SK-N-SH treated with all-trans-retinoic acid at 6 μM for 48 hours (cell line): ENCODE results near the gene TSHZ3.

Experiments used
- ATAC-seq: fragments of 200-7000 bp; cut with Tn5 transposase; 3 replicates; pipeline ENCODE4 v1.9.1; 2020; ENCODE audit warnings: mild to moderate bottlenecking, moderate library complexity
- ARNTL ChIP-seq: fragments of 450-650 bp; formaldehyde crosslinking; IDR thresholded peaks from 2 replicates; pipeline ENCODE4 v1.5.0; 2020; ENCODE audit warnings: low read depth, mild to moderate bottlenecking, moderate library complexity, borderline replicate concordance
- BACH2 ChIP-seq: fragments of 250-450 bp; sonication (Bioruptor Pico); IDR thresholded peaks from 2 replicates; pipeline ENCODE4 v1.9.0; 2021; ENCODE audit warnings: mild to moderate bottlenecking, borderline replicate concordance
- CSDC2 ChIP-seq: fragments of 250-450 bp; sonication (Bioruptor Pico); IDR thresholded peaks from 2 replicates; pipeline ENCODE4 v1.5.0; 2020; ENCODE audit warnings: mild to moderate bottlenecking, moderate library complexity
- ESRRG ChIP-seq: fragments of 250-450 bp; sonication (Bioruptor Pico); IDR thresholded peaks from 2 replicates; pipeline ENCODE4 v1.6.1; 2021; ENCODE audit warnings: mild to moderate bottlenecking
- GLIS3 ChIP-seq: fragments of 250-450 bp; sonication (Bioruptor Pico); IDR thresholded peaks from 2 replicates; pipeline ENCODE4 v1.5.0; 2020; ENCODE audit warnings: mild to moderate bottlenecking, moderate library complexity
- ISL1 ChIP-seq: fragments of 250-450 bp; sonication (Bioruptor Pico); IDR thresholded peaks from 2 replicates; pipeline ENCODE4 v2.1.2; 2022; ENCODE audit warnings: mild to moderate bottlenecking, moderate library complexity
- OSR1 ChIP-seq: fragments of 250-450 bp; sonication (Bioruptor Pico); IDR thresholded peaks from 2 replicates; pipeline ENCODE4 v1.8.0; 2022; ENCODE audit warnings: moderate library complexity, mild to moderate bottlenecking, inconsistent platforms
- PPARA ChIP-seq: fragments of 250-450 bp; sonication (Bioruptor Pico); IDR thresholded peaks from 2 replicates; pipeline ENCODE4 v1.5.0; 2020; ENCODE audit warnings: mild to moderate bottlenecking, borderline replicate concordance
- RARB ChIP-seq: fragments of 250-450 bp; sonication (Bioruptor Pico); IDR thresholded peaks from 2 replicates; pipeline ENCODE4 v1.8.0; 2021; ENCODE audit warnings: mild to moderate bottlenecking, moderate library complexity
- SNAI2 ChIP-seq: fragments of 250-450 bp; sonication (Bioruptor Pico); IDR thresholded peaks from 2 replicates; pipeline ENCODE4 v1.5.0; 2020; ENCODE audit warnings: mild to moderate bottlenecking, moderate library complexity
- TCF4 ChIP-seq: fragments of 250-450 bp; sonication (Bioruptor Pico); IDR thresholded peaks from 2 replicates; pipeline ENCODE4 v1.8.0; 2021; ENCODE audit warnings: mild to moderate bottlenecking, moderate library complexity, borderline replicate concordance
- TOX ChIP-seq: fragments of 250-450 bp; sonication (Bioruptor Pico); IDR thresholded peaks from 2 replicates; pipeline ENCODE4 v1.8.0; 2021; ENCODE audit warnings: mild to moderate bottlenecking, moderate library complexity, borderline replicate concordance
- ZC3H10 ChIP-seq: fragments of 250-450 bp; sonication (Bioruptor Pico); IDR thresholded peaks from 2 replicates; pipeline ENCODE4 v1.5.1; 2021; ENCODE audit warnings: mild to moderate bottlenecking, moderate library complexity
- ZFP30 ChIP-seq: fragments of 450-650 bp; formaldehyde crosslinking; IDR thresholded peaks from 2 replicates; pipeline ENCODE4 v1.5.0; 2022; ENCODE audit warnings: mild to moderate bottlenecking, moderate library complexity
- ZNF565 ChIP-seq: fragments of 450-650 bp; formaldehyde crosslinking; conservative IDR thresholded peaks from 2 replicates; pipeline ENCODE4 v1.5.0; 2020; ENCODE audit warnings: low read depth, mild to moderate bottlenecking, moderate library complexity
- ZNF70 ChIP-seq: fragments of 450-650 bp; formaldehyde crosslinking; IDR thresholded peaks from 2 replicates; pipeline ENCODE4 v1.5.0; 2020; ENCODE audit warnings: mild to moderate bottlenecking, moderate library complexity
- ZNF8 ChIP-seq: fragments of 450-650 bp; formaldehyde crosslinking; IDR thresholded peaks from 2 replicates; pipeline ENCODE4 v1.5.0; 2020; ENCODE audit warnings: mild to moderate bottlenecking, moderate library complexity
- TF ChIP-seq, protein P1 (sequence below): fragments of 250-450 bp; sonication (Bioruptor Pico); IDR thresholded peaks from 2 replicates; pipeline ENCODE4 v1.5.0; 2020; ENCODE audit warnings: mild to moderate bottlenecking, moderate library complexity
- TF ChIP-seq, protein P2 (sequence below): fragments of 250-450 bp; sonication (Bioruptor Pico); IDR thresholded peaks from 2 replicates; pipeline ENCODE4 v1.8.0; 2021; ENCODE audit warnings: low read depth, mild to moderate bottlenecking, moderate library complexity, borderline replicate concordance
- TF ChIP-seq, protein P3 (sequence below): fragments of 250-450 bp; sonication (Bioruptor Pico); IDR thresholded peaks from 2 replicates; pipeline ENCODE4 v1.5.1; 2021; ENCODE audit warnings: mild to moderate bottlenecking, moderate library complexity
- TF ChIP-seq, protein P4 (sequence below): fragments of 250-450 bp; sonication (Bioruptor Pico); IDR thresholded peaks from 2 replicates; pipeline ENCODE4 v1.8.0; 2020; ENCODE audit warnings: mild to moderate bottlenecking, moderate library complexity, borderline replicate concordance
- TF ChIP-seq, protein P5 (sequence below): fragments of 250-450 bp; sonication (Bioruptor Pico); IDR thresholded peaks from 2 replicates; pipeline ENCODE4 v1.5.1; 2020; ENCODE audit warnings: low read depth, mild to moderate bottlenecking, moderate library complexity

Gene TSHZ3

DNA sequence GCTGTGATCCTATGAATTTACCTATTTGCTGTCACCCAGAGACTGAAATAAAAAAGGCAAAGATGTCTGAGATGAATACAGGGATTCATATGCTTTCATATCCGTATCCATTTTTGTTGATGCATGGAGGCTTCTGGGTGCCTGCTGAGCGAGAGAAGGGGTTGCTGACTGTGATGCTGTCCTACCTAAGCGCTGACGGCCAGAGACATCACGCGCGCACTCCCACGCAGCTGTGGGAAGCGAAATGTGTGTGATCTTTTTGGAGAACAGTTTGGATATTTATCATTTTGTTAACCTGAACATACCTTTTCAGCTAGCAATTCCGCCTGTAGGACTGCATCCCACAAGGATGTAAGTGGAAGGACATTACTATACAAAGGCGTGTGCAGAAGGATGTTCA is 23.9 kb downstream of the TSHZ3 start:
- no peak for ATAC-seq
- TF ChIP-seq, protein P1, sequence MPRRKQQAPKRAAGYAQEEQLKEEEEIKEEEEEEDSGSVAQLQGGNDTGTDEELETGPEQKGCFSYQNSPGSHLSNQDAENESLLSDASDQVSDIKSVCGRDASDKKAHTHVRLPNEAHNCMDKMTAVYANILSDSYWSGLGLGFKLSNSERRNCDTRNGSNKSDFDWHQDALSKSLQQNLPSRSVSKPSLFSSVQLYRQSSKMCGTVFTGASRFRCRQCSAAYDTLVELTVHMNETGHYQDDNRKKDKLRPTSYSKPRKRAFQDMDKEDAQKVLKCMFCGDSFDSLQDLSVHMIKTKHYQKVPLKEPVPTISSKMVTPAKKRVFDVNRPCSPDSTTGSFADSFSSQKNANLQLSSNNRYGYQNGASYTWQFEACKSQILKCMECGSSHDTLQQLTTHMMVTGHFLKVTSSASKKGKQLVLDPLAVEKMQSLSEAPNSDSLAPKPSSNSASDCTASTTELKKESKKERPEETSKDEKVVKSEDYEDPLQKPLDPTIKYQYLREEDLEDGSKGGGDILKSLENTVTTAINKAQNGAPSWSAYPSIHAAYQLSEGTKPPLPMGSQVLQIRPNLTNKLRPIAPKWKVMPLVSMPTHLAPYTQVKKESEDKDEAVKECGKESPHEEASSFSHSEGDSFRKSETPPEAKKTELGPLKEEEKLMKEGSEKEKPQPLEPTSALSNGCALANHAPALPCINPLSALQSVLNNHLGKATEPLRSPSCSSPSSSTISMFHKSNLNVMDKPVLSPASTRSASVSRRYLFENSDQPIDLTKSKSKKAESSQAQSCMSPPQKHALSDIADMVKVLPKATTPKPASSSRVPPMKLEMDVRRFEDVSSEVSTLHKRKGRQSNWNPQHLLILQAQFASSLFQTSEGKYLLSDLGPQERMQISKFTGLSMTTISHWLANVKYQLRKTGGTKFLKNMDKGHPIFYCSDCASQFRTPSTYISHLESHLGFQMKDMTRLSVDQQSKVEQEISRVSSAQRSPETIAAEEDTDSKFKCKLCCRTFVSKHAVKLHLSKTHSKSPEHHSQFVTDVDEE (CRISPR knock-in tag), result no peak
- TF ChIP-seq CSDC2, result no peak
- TF ChIP-seq TCF4, result no peak
- TF ChIP-seq, protein P2, sequence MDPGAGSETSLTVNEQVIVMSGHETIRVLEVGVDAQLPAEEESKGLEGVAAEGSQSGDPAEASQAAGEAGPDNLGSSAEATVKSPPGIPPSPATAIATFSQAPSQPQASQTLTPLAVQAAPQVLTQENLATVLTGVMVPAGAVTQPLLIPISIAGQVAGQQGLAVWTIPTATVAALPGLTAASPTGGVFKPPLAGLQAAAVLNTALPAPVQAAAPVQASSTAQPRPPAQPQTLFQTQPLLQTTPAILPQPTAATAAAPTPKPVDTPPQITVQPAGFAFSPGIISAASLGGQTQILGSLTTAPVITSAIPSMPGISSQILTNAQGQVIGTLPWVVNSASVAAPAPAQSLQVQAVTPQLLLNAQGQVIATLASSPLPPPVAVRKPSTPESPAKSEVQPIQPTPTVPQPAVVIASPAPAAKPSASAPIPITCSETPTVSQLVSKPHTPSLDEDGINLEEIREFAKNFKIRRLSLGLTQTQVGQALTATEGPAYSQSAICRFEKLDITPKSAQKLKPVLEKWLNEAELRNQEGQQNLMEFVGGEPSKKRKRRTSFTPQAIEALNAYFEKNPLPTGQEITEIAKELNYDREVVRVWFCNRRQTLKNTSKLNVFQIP (CRISPR knock-in tag), result no peak
- TF ChIP-seq, protein P3, sequence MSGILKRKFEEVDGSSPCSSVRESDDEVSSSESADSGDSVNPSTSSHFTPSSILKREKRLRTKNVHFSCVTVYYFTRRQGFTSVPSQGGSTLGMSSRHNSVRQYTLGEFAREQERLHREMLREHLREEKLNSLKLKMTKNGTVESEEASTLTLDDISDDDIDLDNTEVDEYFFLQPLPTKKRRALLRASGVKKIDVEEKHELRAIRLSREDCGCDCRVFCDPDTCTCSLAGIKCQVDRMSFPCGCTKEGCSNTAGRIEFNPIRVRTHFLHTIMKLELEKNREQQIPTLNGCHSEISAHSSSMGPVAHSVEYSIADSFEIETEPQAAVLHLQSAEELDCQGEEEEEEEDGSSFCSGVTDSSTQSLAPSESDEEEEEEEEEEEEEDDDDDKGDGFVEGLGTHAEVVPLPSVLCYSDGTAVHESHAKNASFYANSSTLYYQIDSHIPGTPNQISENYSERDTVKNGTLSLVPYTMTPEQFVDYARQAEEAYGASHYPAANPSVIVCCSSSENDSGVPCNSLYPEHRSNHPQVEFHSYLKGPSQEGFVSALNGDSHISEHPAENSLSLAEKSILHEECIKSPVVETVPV (CRISPR knock-in tag), result no peak
- no peak for TF ChIP-seq ZNF70
- TF ChIP-seq, protein P4, sequence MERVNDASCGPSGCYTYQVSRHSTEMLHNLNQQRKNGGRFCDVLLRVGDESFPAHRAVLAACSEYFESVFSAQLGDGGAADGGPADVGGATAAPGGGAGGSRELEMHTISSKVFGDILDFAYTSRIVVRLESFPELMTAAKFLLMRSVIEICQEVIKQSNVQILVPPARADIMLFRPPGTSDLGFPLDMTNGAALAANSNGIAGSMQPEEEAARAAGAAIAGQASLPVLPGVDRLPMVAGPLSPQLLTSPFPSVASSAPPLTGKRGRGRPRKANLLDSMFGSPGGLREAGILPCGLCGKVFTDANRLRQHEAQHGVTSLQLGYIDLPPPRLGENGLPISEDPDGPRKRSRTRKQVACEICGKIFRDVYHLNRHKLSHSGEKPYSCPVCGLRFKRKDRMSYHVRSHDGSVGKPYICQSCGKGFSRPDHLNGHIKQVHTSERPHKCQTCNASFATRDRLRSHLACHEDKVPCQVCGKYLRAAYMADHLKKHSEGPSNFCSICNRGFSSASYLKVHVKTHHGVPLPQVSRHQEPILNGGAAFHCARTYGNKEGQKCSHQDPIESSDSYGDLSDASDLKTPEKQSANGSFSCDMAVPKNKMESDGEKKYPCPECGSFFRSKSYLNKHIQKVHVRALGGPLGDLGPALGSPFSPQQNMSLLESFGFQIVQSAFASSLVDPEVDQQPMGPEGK (CRISPR knock-in tag), result no peak
- TF ChIP-seq SNAI2 (CRISPR knock-in tag), result no peak
- TF ChIP-seq ISL1 (CRISPR knock-in tag), result no peak
- no peak for TF ChIP-seq PPARA (CRISPR knock-in tag)
- TF ChIP-seq RARB (CRISPR knock-in tag), result no peak
- no peak for TF ChIP-seq ARNTL (CRISPR knock-in tag)
- TF ChIP-seq ESRRG, result no peak
- TF ChIP-seq, protein P5, sequence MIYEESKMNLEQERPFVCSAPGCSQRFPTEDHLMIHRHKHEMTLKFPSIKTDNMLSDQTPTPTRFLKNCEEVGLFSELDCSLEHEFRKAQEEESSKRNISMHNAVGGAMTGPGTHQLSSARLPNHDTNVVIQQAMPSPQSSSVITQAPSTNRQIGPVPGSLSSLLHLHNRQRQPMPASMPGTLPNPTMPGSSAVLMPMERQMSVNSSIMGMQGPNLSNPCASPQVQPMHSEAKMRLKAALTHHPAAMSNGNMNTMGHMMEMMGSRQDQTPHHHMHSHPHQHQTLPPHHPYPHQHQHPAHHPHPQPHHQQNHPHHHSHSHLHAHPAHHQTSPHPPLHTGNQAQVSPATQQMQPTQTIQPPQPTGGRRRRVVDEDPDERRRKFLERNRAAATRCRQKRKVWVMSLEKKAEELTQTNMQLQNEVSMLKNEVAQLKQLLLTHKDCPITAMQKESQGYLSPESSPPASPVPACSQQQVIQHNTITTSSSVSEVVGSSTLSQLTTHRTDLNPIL (CRISPR knock-in tag), result no peak
- no peak for TF ChIP-seq TOX (CRISPR knock-in tag)
- TF ChIP-seq ZNF8, result no peak
- TF ChIP-seq GLIS3, result no peak
- TF ChIP-seq OSR1 (CRISPR knock-in tag), result no peak

DNA sequence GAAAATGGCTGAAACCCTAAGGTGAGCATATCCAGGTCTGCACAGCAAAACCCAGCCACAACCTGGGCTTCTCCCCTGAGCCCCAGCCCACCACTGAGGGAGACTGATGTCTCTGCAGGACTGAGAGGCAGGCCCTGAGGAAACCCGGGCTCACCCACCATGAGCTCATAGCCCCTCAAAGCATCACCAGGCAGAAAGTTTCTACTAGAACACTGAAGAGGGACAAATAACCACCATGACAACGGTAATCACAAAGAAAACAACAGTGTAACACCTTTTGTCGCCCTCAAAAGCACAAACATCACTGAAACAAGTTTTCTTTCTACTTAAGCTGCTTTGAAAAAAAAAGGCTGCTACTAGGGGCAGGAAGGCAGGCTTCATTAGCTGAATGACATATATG is 29.8 kb downstream of the TSHZ3 start:
- ATAC-seq, result no peak
- TF ChIP-seq ZFP30 (CRISPR knock-in tag) (no peak), BACH2 (CRISPR knock-in tag) (no peak), ZC3H10 (CRISPR knock-in tag) (no peak), TOX (CRISPR knock-in tag) (no peak), ESRRG (no peak), SNAI2 (CRISPR knock-in tag) (no peak), TCF4 (no peak), ZNF8 (no peak), ISL1 (CRISPR knock-in tag) (no peak), OSR1 (CRISPR knock-in tag) (no peak), GLIS3 (no peak), PPARA (CRISPR knock-in tag) (no peak), ZNF70 (no peak), ARNTL (CRISPR knock-in tag) (no peak), RARB (CRISPR knock-in tag) (no peak), ZNF565 (CRISPR knock-in tag) (no peak)
- TF ChIP-seq, protein P3 (CRISPR knock-in tag), result no peak
- TF ChIP-seq, protein P5 (CRISPR knock-in tag), result no peak
- TF ChIP-seq, protein P2 (CRISPR knock-in tag), result no peak
